Large intestine (tissue), 3 donors: ENCODE data around the gene SPATA31D1. TPM values are rescaled to one million over a fixed set of nuclear protein-coding genes. Genes with fewer than 3 reads are reported as not detected.

Experiments used
- DNase-seq, 2 donors: peaks; one replicate each; pipeline versions ENCODE4 v3.0.0 to v3.0.0-alpha.2; 2013
- H3K27ac ChIP-seq: one replicate; pipeline ENCODE4 v1.5.1; 2013; ENCODE audit warnings: low read length
- H3K27me3 ChIP-seq: 2 replicates; pipeline ENCODE4 v1.6.1; 2013; ENCODE audit warnings: low read length; ENCODE audit not compliant: control insufficient read depth, insufficient read depth
- H3K36me3 ChIP-seq: 2 replicates; pipeline ENCODE4 v1.6.1; 2013; ENCODE audit warnings: low read length; ENCODE audit not compliant: control insufficient read depth, insufficient read depth
- H3K4me1 ChIP-seq: one replicate; pipeline ENCODE4 v1.6.1; 2013; ENCODE audit warnings: low read length; ENCODE audit not compliant: control insufficient read depth, insufficient read depth
- H3K4me3 ChIP-seq: one replicate; pipeline ENCODE4 v1.5.1; 2013; ENCODE audit warnings: low read length
- H3K9me3 ChIP-seq: one replicate; pipeline ENCODE4 v1.6.1; 2013; ENCODE audit warnings: mild to moderate bottlenecking, low read depth, low read length, moderate library complexity; ENCODE audit not compliant: control insufficient read depth
- WGBS: methylation state at CpG from one replicate; pipeline ENCODE4 v1.1.5; 2013; ENCODE audit warnings: low lambda C conversion rate; ENCODE audit not compliant: insufficient coverage; 5-methylcytosine and 5-hydroxymethylcytosine counted together
- polyA plus RNA-seq: library from polyadenylated mRNA; unstranded; fragments of 120-200 nt; gene quantifications from one replicate; pipeline ENCODE4 v1.2.1, GENCODE V29; 2013

SPATA31D1 gene
- polyA plus RNA-seq, 1 donor: not detected

- WGBS: no CpG with 5 or more reads among the region's 2 CpGs
These were observed 9.4 kb upstream of the SPATA31D1 start for GRCh38 chr9:81979196-81979595.

GRCh38 chr9:81980568-81980967, 8.0 kb upstream of the SPATA31D1 start:
- DNase-seq: no peak
- Histone ChIP-seq H3K4me3 (no peak overlapping the region), H3K27me3 (no peaks in the 10 kb centered on the region), H3K9me3 (peaks cover 4% of the 10 kb centered on the region), H3K27ac (no peak overlapping the region), H3K36me3 (no peaks in the 10 kb centered on the region), H3K4me1 (no peaks in the 10 kb centered on the region)

More at GRCh38 chr9:81979196-81979595, 9.4 kb upstream of the SPATA31D1 start:
- Histone ChIP-seq H3K27ac (no peak overlapping the region), H3K9me3 (peaks cover 4% of the 10 kb centered on the region), H3K4me3 (no peak overlapping the region), H3K36me3 (no peaks in the 10 kb centered on the region), H3K4me1 (no peaks in the 10 kb centered on the region), H3K27me3 (no peaks in the 10 kb centered on the region)
- no peak for DNase-seq

GRCh38 chr9:81981883-81982282, 6.7 kb upstream of the SPATA31D1 start:
- H3K9me3 ChIP-seq: peaks cover 2% of the 10 kb centered on the region
- H3K36me3 ChIP-seq: no peaks in the 10 kb centered on the region
- no peaks in the 10 kb centered on the region for H3K27me3 ChIP-seq
- H3K4me1 ChIP-seq: no peaks in the 10 kb centered on the region
- H3K27ac ChIP-seq: no peak overlapping the region
- no peak for DNase-seq
- H3K4me3 ChIP-seq: no peak overlapping the region
- 100% methylated on average over 1 of the region's 4 CpGs for WGBS

GRCh38 chr9:81984928-81985327, 3.6 kb upstream of the SPATA31D1 start:
- WGBS: no CpG with 5 or more reads among the region's 6 CpGs
- no peak for DNase-seq
- H3K4me1 ChIP-seq: no peaks in the 10 kb centered on the region
- no peak overlapping the region for H3K27ac ChIP-seq
- H3K9me3 ChIP-seq: no peaks in the 10 kb centered on the region
- no peaks in the 10 kb centered on the region for H3K36me3 ChIP-seq
- no peak overlapping the region for H3K4me3 ChIP-seq
- no peaks in the 10 kb centered on the region for H3K27me3 ChIP-seq

GRCh38 chr9:81986051-81986450, 2.5 kb upstream of the SPATA31D1 start:
- WGBS: no CpG with 5 or more reads among the region's 1 CpG

GRCh38 chr9:81989700-81990099, 1.1 kb downstream of the SPATA31D1 start:
- WGBS: no CpG with 5 or more reads among the region's 1 CpG

More at GRCh38 chr9:81986051-81986450, 2.5 kb upstream of the SPATA31D1 start:
- Histone ChIP-seq H3K4me1 (no peaks in the 10 kb centered on the region), H3K4me3 (no peak overlapping the region), H3K27me3 (no peaks in the 10 kb centered on the region), H3K36me3 (no peaks in the 10 kb centered on the region), H3K27ac (no peak overlapping the region), H3K9me3 (no peaks in the 10 kb centered on the region)
- no peak for DNase-seq

GRCh38 chr9:81993656-81994055, 5.1 kb downstream of the SPATA31D1 start:
- Histone ChIP-seq H3K4me1 (no peaks in the 10 kb centered on the region), H3K36me3 (no peaks in the 10 kb centered on the region), H3K27ac (no peak overlapping the region), H3K27me3 (no peaks in the 10 kb centered on the region), H3K9me3 (no peaks in the 10 kb centered on the region), H3K4me3 (no peak overlapping the region)
- DNase-seq: no peak
- no CpG with 5 or more reads among the region's 5 CpGs for WGBS

More at GRCh38 chr9:81989700-81990099, 1.1 kb downstream of the SPATA31D1 start:
- no peak for DNase-seq
- no peak overlapping the region for H3K27ac ChIP-seq
- H3K4me3 ChIP-seq: no peak overlapping the region
- H3K4me1 ChIP-seq: no peaks in the 10 kb centered on the region
- no peaks in the 10 kb centered on the region for H3K9me3 ChIP-seq
- no peaks in the 10 kb centered on the region for H3K36me3 ChIP-seq
- no peaks in the 10 kb centered on the region for H3K27me3 ChIP-seq

- no peak for DNase-seq
- H3K4me1 ChIP-seq: no peaks in the 10 kb centered on the region
- H3K27ac ChIP-seq: no peak overlapping the region
- no peaks in the 10 kb centered on the region for H3K9me3 ChIP-seq
- H3K4me3 ChIP-seq: no peak overlapping the region
- no peaks in the 10 kb centered on the region for H3K36me3 ChIP-seq
- H3K27me3 ChIP-seq: no peaks in the 10 kb centered on the region
These were observed 11.2 kb downstream of the SPATA31D1 start for GRCh38 chr9:81999806-82000205.

- peaks cover 3% of the 10 kb centered on the region for H3K4me1 ChIP-seq
- no peak overlapping the region for H3K4me3 ChIP-seq
- no peaks in the 10 kb centered on the region for H3K27me3 ChIP-seq
- no peaks in the 10 kb centered on the region for H3K36me3 ChIP-seq
- H3K27ac ChIP-seq: no peak overlapping the region
- 100% methylated on average over 1 of the region's 1 CpG for WGBS
- H3K9me3 ChIP-seq: no peaks in the 10 kb centered on the region
- no peak for DNase-seq
These were observed 22.1 kb downstream of the SPATA31D1 start for GRCh38 chr9:82010711-82011110.

- Histone ChIP-seq H3K4me1 (peaks cover 3% of the 10 kb centered on the region), H3K27me3 (no peaks in the 10 kb centered on the region), H3K36me3 (no peaks in the 10 kb centered on the region), H3K4me3 (no peak overlapping the region), H3K9me3 (no peaks in the 10 kb centered on the region), H3K27ac (no peak overlapping the region)
- WGBS: 100% methylated on average over 1 of the region's 3 CpGs
- peak in 1 of 2 donors; percentile 2 for DNase-seq
These were observed 22.6 kb downstream of the SPATA31D1 start for GRCh38 chr9:82011133-82011532.

- Histone ChIP-seq H3K27ac (no peak overlapping the region), H3K27me3 (no peaks in the 10 kb centered on the region), H3K9me3 (no peaks in the 10 kb centered on the region), H3K36me3 (no peaks in the 10 kb centered on the region), H3K4me1 (peaks cover 3% of the 10 kb centered on the region), H3K4me3 (no peak overlapping the region)
- WGBS: no CpG with 5 or more reads among the region's 1 CpG
- DNase-seq: peak in 1 of 2 donors; percentile 51
These were observed 23.7 kb downstream of the SPATA31D1 start for GRCh38 chr9:82012276-82012675.
